Suprapubic skin (tissue), 3 donors: ENCODE data around the gene TMEM163.

ENCODE experiments used
- CTCF ChIP-seq, 2 donors: fragments of 200-600 bp in 1 of 2; fragments of 450-650 bp in 1 of 2; sonication (generic) in 1 of 2; IDR thresholded peaks; one replicate each; pipeline ENCODE4 v1.5.1; 2016 to 2019; ENCODE audit warnings: antibody characterized with exemption in 2 of 2, mild to moderate bottlenecking in 1 of 2, moderate library complexity in 1 of 2
- POLR2AphosphoS5 ChIP-seq, 3 donors: sonication (generic); formaldehyde crosslinking; IDR thresholded peaks; one replicate each; pipeline ENCODE4 v1.6.1; 2017; ENCODE audit warnings: antibody characterized with exemption in 3 of 3

DNA sequence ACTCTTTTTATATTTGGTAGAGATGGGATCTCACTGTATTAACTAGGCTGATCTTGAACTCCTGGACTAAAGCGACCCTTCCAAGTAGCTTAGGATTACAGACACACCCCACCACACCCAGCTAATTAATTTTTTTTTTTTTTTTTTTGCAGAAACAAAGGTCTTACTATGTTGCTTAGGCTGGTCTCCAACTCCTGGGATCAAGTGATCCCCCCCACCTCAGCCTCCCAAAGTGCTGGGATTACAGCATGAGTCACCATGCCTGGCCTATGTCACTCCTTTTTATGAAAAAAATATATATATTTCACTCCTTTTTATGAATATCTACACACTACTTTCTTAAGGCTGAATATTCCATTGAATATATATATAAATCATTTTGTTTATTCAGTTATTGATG lies 302.2 kb downstream of the TMEM163 start:
- TF ChIP-seq POLR2AphosphoS5 (IDR thresholded peaks at IDR 0.05) (no peak), CTCF (IDR thresholded peaks at IDR 0.05) (no peak)
